Femur (tissue), 1 donor: ENCODE data around the gene MFRP.

ENCODE experiments used
- DNase-seq: peaks from one replicate; pipeline ENCODE4 v3.0.0-alpha.2; 2017

Gene MFRP

DNA sequence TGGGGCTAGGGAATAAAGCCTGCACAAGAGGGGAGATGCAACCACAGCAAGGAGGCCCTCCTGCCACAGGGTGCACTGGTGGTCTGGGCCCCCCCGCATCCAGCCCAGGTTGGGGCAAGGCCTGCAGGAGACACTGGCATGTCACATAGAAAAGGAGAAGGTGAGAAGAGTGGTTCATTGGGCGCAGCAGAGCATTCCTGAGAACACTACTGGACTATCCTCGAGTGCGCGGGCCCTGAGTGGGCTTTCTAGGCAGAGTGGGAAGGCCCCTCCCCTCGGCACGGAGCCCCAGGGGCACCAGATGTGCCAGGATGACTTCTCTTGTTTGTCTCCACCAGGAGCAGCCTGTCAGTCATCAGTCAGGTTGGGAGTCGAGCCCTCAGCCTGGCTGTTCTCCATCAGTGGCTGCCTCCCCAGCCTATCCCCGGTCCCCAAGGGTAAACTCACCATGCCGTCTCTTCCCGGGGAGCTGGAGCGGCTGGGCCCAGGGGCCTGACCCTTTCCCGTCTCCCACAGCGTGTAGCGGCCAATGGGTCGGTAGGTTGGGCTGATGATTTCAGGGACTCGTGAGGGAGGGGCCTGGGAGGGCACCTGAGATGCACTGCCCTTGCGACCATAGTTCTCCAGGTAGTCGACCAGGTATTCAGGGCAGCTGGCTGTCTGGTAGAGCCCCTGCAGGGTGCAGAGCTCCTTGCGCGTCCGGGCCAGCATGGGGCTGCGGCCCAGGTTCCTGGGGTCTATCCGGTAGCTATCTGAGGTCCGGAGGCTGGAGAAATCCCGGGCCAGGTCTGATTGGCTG is 26.0 kb upstream of the MFRP start:
- DNase-seq = no peak

DNA sequence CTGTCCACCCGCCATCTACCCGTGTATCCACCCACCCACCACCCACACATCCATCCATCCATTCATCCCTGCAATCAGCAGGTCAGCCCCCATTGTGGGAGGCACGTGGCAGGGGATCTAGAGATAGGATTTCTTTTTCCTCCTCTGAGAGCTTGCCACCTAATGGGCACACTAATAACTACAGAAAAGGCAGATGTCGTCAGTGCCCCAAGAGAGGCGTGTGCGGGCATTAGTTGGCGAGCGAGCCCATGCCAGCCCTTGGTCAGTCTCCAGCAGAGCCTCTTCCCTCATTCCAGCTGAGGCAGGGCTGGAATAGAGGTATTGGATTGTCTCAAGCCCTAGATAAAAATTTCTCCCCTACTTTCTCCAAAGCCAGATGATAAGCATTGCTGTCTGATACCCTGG is 25.3 kb upstream of the MFRP start:
- peak; percentile 54 for DNase-seq

DNA sequence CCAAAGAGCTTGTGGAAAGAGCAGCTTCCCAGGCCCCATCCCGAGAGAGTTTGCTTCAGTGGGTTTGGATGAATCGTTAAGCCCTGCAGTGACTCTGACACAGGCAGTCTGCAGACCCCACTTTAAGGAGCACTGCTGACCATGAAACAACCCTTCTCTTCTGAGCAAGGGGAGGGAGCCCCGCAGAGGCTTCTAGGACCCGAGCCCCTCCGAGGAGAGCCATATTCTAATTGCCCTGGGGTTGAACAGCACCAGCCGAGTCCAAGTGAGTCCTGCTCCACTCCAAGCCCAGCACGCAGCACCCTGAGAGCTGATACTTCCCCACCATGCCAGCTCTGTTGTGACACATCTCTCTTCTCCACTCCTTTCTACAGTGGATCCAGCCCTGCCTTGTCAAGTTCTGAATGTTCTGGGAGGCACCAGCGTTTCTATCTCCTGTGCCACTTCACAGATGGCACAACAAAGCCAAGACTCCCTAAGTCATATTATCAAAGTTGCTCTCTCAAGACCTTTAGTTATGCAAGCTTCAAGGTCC is 24.6 kb upstream of the MFRP start:
- DNase-seq = no peak

DNA sequence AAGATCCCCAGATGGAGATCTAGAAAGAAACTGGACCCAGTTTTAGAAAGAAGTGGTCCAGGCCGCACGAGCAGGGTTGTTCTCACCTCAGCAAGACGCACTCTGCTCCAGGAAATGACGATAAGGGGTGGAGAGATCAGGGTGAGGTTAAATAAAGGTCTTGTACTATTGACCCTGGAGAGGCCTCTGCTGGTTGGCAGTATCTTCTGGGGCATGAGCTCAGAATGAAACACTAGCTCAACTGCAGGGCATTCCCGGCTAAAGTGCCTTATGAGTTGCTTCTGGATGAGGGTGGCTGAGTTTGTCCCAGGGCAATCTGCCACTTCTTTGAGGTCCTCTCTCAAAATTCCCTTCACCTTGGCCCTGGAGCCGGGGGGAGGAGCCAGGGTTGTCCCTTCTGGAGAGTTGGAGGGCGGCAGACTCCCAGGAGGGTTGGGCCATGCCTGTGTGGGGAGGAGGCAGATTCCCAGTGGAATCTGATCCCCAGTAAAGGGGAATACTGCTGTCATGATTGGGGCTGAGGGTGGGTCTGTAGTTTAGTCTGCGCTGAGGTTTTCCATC is 24.1 kb upstream of the MFRP start:
- peak; percentile 48 for DNase-seq

DNA sequence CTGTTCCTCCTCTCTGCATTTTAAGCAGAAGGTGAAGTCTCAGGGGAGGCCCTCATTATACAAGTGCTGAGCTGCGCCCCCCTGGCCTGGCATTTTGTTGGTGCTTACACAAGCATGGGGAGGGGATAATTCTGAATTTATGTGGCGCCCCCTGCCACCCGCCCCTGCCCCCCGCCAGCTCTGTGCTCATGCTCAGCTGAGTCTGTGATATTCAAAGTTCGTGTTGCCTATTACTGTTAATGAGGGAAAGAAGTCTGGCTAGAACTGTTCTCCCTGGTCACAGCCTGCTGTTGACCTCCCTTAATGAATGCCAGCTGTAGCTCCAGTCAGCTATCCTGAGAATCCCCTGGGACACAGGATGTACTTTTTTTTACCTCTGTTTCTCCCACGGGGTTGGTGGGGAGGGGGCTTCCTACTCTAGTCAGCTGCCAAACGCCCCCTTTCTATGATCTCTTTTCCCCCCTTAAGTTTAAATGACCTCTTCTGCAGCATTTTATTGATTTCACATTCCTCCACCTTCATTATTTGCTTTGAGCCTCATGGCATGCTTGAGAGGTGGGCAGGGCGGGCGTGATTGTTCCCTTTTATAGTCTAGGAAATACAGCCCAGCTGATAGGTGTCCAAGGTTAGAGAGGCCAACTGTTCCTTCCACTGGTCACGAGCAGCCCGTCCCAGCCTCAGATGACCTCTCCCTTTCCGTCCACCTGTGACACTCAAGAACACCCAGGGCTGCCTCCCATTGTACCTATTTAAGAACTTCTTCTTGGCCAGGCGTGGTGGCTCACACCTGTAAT is 22.8 kb upstream of the MFRP start:
- DNase-seq = no peak

DNA sequence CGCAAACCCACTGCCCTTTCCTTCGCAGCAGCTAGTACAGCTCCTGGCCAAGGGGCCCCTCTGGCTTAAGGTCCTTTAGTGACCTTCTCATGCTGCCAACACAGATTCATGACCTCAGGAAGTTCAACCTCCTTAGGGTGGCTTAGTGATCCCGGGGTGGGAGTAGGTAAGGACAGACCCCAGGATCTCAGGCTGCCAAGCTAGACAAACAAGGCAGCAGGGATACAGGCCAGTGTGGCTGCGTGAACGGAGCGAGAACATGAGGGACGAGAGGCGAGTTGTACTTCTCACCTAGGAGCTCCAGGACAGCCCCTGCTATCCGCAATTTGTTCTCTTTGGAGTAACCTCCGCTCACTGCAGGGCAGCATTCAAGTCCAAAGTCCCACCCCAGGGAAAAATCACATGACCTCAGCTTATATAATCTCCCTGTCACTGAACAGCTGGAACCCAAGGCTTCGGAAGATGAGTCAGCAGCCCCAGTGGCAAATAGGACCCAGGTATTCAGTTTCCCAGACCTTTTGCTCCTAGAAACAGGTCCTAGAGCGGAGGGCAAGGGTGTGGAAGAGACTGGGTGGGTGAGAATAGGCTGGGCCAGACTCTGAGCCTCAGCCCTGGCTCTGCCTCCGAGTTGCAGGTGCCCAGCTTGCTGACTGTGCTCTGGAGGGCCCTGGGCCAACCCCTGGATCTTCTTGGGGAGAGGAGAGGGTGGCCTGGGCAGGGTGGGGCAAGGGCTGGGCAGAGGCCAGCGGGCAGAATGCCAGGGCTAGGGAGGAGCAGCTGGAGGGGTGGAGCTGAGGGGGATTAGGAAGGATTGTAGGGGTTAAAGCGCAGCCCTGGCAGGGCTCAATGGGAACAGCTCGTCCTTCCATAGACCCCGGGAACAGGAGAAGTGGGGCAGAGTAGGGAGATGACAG is 21.9 kb upstream of the MFRP start:
- DNase-seq = peak; percentile 81

DNA sequence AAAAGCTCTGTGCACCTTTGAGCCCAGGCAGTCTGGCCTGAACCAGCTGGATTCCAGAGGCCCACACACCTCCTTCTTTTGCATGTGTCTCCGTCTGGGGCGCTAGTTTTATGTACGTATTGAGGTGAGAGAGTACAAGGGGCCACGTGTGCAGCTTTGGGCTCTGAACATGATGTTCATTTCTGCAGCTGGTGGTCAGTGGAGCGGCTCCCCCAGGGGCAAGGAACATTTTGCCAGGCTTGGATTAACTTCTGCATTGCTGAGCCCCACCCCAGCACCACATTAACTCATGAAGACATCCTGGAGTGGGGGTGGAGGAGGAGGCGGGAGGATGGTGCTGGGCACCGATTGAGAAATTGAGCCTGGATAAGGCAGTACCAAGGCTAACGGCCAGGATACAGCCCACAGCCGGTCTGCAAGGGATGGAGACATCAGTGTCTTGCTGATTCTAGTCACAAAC is 21.2 kb upstream of the MFRP start:
- DNase-seq = peak; percentile 42

DNA sequence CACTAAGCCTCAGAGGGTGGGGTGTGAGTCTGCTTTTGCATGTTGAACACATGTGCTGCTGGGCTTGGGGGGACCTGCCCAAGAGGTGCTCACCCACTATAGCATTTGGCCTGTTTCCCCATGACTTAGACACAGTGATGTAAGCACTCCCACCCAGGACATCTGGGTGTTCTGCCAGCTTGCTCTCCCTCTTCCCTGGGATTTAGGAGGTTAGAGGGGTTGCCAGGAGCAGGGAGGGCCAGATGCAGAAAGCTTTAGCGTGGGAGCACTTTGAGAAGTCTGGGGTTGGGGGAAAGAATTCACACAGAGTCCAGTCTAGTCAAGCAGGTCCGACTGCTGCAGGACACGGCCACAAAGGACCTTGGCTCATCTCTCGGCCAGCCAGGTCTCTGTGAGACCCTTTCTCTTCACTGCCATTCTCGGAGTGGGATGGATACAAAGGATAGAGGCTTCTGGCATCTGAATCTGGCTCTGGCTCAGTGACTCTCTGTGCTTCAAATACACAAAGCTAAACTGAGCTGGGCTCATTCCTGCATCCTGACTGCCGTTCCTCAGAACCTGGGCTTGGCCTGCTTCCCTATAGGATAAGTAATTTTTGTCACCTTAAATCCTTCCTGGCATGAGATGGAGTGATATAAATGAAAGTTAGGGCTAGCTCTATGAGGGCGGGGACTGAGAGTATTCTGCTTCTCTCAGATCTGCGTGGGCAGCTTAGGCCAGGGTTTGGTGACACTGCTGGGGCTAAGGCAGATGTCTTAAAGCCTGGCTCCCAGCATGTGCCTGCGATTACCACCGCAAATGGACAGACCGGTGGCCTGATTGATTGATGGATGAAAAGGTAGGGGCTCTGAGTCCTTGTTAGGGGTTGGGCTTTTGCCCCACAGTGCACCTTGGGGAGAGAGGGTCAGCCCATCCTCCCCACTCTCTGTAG is 20.4 kb upstream of the MFRP start:
- DNase-seq = peak; percentile 22

DNA sequence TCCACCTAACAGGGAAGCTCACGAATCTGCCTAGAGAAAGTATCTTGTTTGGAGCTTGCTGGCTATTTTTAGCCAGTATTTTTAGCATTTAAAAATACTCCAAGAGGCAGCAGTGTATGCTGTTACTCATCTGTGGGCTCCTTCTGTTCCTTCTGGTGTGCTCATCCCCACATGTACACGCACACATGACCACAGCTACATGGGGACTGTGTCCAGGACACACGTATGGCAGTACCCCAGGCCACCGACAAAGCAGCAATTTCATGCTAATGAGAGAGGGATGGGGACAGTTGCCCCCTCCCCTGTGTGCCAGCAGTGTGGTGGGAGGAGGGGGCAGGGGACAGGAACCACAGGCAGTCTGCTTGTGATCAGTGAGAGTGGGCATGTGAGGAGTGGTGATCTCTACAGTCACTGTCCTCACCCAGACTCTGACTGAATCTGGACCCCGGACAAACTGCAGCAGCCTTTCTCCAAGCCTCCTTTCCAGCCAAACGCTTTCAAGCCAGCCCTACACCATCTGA is 18.6 kb upstream of the MFRP start:
- DNase-seq = peak; percentile 36

DNA sequence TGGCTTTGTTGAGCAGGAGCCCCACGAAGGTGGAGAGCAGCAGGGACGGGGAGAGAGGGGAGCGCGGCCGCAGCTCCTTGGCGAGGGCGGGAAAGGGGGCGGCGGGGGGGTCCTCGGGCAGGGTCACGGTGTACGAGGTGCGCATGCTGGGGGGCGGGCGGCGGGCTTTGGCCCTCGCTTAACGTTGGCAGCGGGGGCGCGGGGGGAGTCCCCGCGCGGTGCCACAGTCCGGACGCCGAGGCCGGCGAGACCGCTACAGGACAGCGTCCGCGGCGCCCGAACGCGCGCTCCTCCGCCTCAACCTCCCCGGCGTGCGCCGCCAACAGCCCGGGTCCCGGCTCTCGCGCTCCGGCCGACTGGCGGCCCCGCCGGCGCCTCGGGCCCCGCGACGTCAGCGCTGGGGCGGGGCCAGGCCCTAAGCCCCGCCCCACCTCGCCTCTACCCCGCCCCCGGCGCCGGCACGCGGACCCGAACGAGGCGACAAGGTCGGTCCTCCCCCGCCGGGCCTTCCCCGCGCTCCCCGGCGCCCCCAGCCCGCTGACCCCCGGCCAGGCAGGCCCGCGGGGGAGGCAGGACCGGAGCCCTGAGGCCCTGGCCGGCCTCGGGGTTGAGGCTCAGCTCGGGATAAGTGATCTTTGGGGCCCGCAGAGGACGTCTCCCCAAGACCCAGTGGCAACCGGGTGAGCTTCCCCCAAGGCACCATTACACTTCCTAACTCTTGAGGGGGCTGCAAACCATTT is 17.5 kb upstream of the MFRP start:
- peak; percentile 72 for DNase-seq

DNA sequence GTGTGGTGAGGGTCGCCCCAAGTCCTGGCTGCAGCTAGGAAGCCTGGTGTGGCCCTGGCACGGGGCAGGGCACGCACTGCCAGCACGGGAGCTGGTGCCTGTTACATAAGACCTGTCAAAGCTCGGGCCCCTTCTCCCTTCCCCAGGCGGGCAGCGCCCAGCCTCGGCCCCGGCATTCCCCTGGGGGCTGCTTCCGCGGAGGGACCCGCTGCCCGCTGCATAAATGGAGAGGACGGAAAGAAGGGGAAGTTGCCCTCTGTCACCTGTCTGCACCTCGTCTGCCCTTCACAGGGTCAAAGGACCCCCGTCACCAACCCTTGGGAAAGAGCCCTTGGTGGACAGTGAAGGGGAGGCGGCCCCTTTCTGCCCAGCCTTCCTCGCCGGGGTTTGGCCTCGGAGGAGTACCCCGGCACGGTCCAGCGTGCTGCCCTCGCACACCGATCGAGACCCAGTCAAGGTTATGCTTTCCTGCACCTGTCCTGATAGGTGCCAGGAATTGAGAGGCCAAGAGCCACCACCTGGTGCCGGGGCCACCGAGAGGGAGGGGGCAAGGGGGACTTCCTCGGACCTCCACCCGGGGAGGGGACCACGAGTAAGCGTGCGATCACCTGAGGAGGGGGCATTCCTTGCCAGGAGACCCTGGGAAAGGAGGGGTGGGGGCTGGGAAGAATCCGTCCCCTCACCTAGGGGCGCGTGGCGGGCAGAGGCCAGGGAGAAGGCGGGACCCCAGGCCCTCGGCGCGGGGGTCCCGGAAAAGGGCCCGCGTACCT is 16.8 kb upstream of the MFRP start:
- peak; percentile 28 for DNase-seq

DNA sequence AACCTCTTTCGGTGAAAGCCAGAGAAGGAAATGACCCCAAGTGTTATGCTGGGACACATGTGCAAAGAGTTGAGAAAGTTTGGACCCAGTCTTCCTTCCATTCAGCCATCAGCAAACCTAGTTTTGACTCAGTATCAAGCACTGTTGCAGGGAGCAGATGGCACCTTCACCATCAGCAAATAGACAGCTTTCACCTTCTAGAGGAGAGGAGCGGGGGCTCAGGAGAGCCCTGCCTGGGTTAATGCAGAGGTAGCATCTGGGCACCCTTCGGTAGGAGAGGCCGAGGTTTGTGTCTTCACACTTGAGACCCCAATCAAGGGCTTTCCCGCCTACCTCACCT is 16.2 kb upstream of the MFRP start:
- no peak for DNase-seq

DNA sequence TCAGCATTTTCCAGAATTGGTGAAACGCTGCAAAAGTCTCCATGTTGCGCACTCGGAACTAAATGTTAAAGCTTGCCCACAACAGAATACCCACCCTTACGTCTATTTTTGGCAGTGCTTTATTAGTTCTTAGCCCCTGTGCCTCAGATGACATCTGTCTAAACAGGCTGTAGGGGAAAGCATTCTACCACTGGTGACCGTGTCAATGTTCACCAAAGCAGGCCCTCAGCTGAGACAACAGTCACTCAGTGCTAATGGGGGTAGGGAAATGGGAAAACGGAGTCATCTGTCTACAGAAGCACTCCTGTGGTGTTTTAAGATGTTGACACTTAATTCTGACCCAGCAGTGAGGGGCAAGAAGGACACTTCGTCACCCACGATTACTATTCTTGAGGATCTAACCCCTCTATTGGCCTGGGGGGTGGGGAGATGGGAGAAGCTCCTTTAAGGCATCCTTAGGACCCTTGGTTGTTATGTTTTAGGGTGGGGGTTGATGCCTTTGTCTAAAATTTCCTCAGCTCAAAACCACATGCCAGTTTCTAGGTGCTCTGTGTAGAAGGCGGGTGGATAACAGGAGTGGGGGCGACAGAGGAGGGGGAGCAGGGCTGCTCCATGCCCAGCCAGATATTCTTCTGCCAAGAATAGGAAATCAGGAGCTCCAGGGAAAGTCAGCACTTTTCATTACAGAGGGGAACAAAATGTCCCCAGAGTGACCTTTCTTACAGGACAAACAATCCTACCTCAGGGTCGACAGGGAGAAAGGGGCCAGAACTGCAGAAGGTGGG is 15.6 kb upstream of the MFRP start:
- DNase-seq = no peak

DNA sequence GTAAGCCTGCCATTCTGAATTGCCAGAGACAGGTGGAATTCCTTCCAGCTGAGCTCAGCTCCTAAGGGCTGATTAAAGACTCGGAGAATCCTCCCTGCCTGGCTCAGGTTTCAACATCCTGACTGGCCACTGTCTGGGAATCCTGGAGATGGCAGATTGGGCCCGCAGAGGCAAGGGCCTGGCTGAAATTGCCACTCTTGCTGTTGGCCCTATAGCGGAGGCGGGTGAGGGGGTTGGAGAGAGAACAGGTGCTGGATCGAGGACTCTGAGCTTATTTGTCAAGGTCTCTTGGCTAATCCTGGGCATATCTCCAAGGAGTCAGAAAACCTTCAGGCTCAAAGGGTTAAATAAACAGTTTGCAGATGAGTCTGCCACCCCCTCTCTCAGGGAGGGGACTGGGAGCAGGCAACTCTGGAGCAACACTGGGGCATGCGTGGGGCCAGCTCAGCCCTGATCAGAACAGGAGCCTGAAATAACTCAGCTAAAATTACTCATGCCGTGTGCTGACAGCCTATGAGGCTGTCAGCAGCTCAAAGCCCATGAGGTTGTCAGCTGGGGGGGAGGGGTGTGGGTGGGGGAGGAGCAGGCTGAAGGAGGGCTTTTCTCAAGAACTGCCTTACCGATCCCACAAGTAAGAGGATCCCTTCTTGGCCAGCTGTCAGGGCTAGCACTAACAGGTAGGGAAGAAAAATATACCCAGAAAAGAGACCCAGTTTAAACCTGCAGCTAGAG is 14.7 kb upstream of the MFRP start:
- DNase-seq = peak; percentile 68

DNA sequence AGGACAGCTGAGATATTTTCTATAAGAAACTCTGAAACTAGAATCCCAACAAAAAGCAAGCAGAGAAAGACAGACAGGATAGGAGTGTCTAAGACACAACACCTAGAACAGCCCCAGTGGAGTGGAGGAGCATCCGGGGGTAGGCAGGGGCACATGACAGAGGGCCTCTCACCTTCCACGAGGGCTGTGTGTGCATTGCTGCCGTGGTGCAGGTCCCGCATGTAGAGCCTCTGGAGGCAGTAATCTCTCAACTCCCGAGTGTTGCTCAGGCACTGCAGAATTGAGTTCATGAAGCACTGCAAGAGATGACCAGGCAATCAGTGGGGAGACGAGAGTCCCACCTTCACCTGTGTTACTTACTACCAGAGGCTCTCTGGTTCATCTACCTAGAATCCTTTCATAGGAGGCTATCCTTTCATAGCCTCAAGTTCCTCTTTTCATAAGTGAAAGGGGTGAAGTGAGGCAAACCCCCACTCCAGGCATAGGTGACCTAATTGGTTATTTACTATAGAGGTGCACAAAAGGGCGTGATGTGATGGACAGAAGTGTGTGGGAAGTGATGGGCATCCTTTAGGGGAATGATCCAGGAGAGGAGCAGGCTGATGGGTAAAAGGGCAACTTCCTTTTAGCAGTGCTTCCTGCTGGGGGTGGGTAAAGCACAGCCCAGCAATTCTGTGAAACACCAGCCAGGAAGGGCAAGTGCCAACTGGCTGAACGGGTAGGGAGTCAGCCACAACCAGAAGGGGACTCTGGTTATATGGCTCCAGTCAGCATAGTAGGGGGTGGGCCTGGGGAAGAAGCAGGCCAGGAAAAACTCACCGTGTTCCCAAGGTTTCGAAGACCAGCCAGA is 13.1 kb upstream of the MFRP start:
- no peak for DNase-seq

DNA sequence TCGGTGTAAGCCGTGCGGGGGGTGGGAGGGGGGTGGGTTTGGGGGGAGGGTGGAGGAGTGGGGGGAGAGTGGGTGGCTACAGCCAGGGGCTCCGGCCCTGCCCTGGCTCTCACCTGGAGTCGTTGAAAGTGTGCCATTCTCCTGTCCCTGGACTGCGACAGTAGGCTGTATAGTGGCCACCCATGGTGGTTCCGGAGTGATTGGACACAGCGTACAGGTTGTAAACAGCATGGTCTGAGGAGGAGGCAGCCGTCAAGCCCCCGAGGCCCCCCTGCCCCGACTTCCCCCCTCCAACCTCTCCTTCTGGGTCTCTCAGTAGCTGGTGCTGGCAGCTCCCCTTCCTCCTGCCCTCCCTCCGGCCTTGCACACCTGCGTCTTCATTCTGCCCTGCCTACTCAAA is 10.6 kb upstream of the MFRP start:
- DNase-seq = no peak
